Endothelial cell of umbilical vein (primary cell): ENCODE data around the gene FOXP1. TPM values are rescaled to one million over a fixed set of nuclear protein-coding genes. Genes with fewer than 3 reads are reported as not detected.

ENCODE experiments used
- BruUV-seq: library from RNA; stranded (reverse); fragments of 400-500 nt; replicated peaks from 2 replicates; lab custom pipeline; 2021; lab: Mats Ljungman, UMichigan
- CTCF ChIA-PET: fragments of 300-600, 350-600 bp; sonication (Branson Sonifier 250); formaldehyde crosslinking; loops from one replicate; lab custom pipeline; 2021; ENCODE audit warnings: antibody characterized with exemption, inconsistent platforms; lab: Charles Lee
- POLR2A ChIA-PET: fragments of 300-600, 350-600 bp; sonication (Branson Sonifier 250); formaldehyde crosslinking; loops from one replicate; lab custom pipeline; 2021; ENCODE audit warnings: antibody characterized with exemption, inconsistent platforms; lab: Charles Lee
- DNase-seq: peaks from one replicate; pipeline ENCODE4 v3.0.0-alpha.2; 2011; ENCODE audit warnings: low read depth, low spot score
- FAIRE-seq: peaks from 2 replicates; lab custom pipeline; 2011; peaks lifted over from hg19 to GRCh38; lab: Jason Lieb, UNC
- H2AFZ ChIP-seq: 2 replicates; pipeline ENCODE4 v1.6.0; 2012; ENCODE audit warnings: low read depth, low read length, control low read depth, inconsistent platforms
- H3K27ac ChIP-seq: 2 replicates; pipeline ENCODE4 v1.5.1; 2011; ENCODE audit warnings: low read depth, mild to moderate bottlenecking, control low read depth, low read length, moderate library complexity; ENCODE audit not compliant: insufficient read depth
- H3K27me3 ChIP-seq, 2 experiments: 2 replicates each; pipeline versions ENCODE4 v1.6.0 to v1.6.1; 2011; ENCODE audit warnings: low read length in 2 of 2, mixed read lengths in 1 of 2; ENCODE audit not compliant: control insufficient read depth in 2 of 2, insufficient read depth in 2 of 2
- H3K36me3 ChIP-seq, 2 experiments: 2 replicates in 1 of 2; 3 replicates in 1 of 2; pipeline ENCODE4 v1.5.1; 2011; ENCODE audit warnings: low read length in 2 of 2, mild to moderate bottlenecking in 1 of 2, moderate library complexity in 1 of 2; ENCODE audit not compliant: control insufficient read depth in 2 of 2, insufficient read depth in 2 of 2; ENCODE audit errors: extremely low read depth in 1 of 2
- H3K4me1 ChIP-seq: 3 replicates; pipeline ENCODE4 v1.5.1; 2011; ENCODE audit warnings: mild to moderate bottlenecking, low read length; ENCODE audit not compliant: control insufficient read depth, insufficient read depth; ENCODE audit errors: extremely low read depth
- H3K4me2 ChIP-seq: 2 replicates; pipeline ENCODE4 v1.6.1; 2011; ENCODE audit warnings: low read length, control low read depth, mixed read lengths; ENCODE audit not compliant: insufficient read depth
- H3K4me3 ChIP-seq, 3 experiments: fragments of 200-600 bp in 1 of 3; sonication (generic), shearing (Covaris generic) in 1 of 3; replicated peaks in 1 of 3; 2 replicates each; pipeline ENCODE4 v1.5.1; 2011 to 2016; ENCODE audit warnings: control low read depth in 3 of 3, low read length in 3 of 3, mild to moderate bottlenecking in 2 of 3, inconsistent platforms in 1 of 3, low read depth in 1 of 3, moderate library complexity in 1 of 3; ENCODE audit not compliant: insufficient read depth in 1 of 3
- H3K79me2 ChIP-seq: 2 replicates; pipeline ENCODE4 v1.6.0; 2012; ENCODE audit warnings: low read length, inconsistent platforms; ENCODE audit not compliant: control insufficient read depth, insufficient read depth
- H3K9ac ChIP-seq: replicated peaks from 2 replicates; pipeline ENCODE3; 2011; ENCODE audit warnings: low read length, control low read depth; ENCODE audit not compliant: insufficient read depth; ENCODE audit errors: extremely low read depth
- H3K9me1 ChIP-seq: replicated peaks from 3 replicates; pipeline ENCODE4 v1.6.0; 2011; ENCODE audit warnings: mild to moderate bottlenecking, low read length; ENCODE audit not compliant: control insufficient read depth, insufficient read depth; ENCODE audit errors: extremely low read depth
- H3K9me3 ChIP-seq: replicated peaks from 2 replicates; pipeline ENCODE4 v1.5.1; 2012; ENCODE audit warnings: low read length, inconsistent platforms; ENCODE audit not compliant: control insufficient read depth, insufficient read depth
- H4K20me1 ChIP-seq: replicated peaks from 2 replicates; pipeline ENCODE3; 2011; ENCODE audit warnings: mild to moderate bottlenecking, low read length; ENCODE audit not compliant: control insufficient read depth, insufficient read depth; ENCODE audit errors: extremely low read depth
- EZH2 ChIP-seq: IDR thresholded peaks from 2 replicates; pipeline ENCODE4 v1.6.1; 2012; ENCODE audit warnings: borderline replicate concordance, low read depth, mild to moderate bottlenecking, moderate library complexity, low read length, inconsistent platforms; ENCODE audit not compliant: severe bottlenecking
- FOS ChIP-seq: IDR thresholded peaks from 2 replicates; pipeline ENCODE4 v1.6.1; 2011; ENCODE audit warnings: mild to moderate bottlenecking, low read length, moderate library complexity, borderline replicate concordance; ENCODE audit not compliant: insufficient read depth
- GATA2 ChIP-seq: IDR thresholded peaks from 2 replicates; pipeline ENCODE4 v1.7.0; 2011; ENCODE audit warnings: low read depth, mild to moderate bottlenecking, moderate library complexity, mixed read lengths, low read length; ENCODE audit not compliant: insufficient read length, insufficient read depth
- JUN ChIP-seq: IDR thresholded peaks from 2 replicates; pipeline ENCODE4 v1.6.1; 2011; ENCODE audit warnings: borderline replicate concordance, low read depth; ENCODE audit not compliant: insufficient read length, insufficient read depth
- MYC ChIP-seq: IDR thresholded peaks from one replicate; pipeline ENCODE4 v1.6.1; 2011; ENCODE audit warnings: mild to moderate bottlenecking, low read depth, low read length
- POLR2A ChIP-seq: IDR thresholded peaks from 2 replicates; pipeline ENCODE4 v1.6.1; 2012; ENCODE audit warnings: low read depth, mild to moderate bottlenecking, control low read depth, low read length
- POLR2AphosphoS5 ChIP-seq: IDR thresholded peaks from 2 replicates; pipeline ENCODE4 v1.6.1; 2012; ENCODE audit warnings: low read depth, mild to moderate bottlenecking, control low read depth, low read length, moderate library complexity; ENCODE audit not compliant: insufficient read depth
- dilution Hi-C: fragments of 300-500 bp; cut with MboI; formaldehyde crosslinking; loops from one replicate; pipeline ENCODE4 v1.15.0; 2019; ENCODE audit warnings: low sequenced_read_pairs; ENCODE audit not compliant: extremely low pct_ligation_motif_present
- intact Hi-C: fragments of 100-400 bp; cut with micrococcal nuclease; formaldehyde crosslinking; loops from one replicate; pipeline ENCODE4 v1.10.0; 2022
- polyA plus RNA-seq, 4 experiments: library from polyadenylated mRNA; depleted of rRNA in 3 of 4; stranded (reverse) in 3 of 4; unstranded in 1 of 4; fragments of >200 nt; gene quantifications; 2 replicates each; pipeline versions ENCODE4 v1.2.1 to v1.2.3, GENCODE V29; 2011 to 2012; ENCODE audit warnings: missing spikeins in 1 of 4
- total RNA-seq: library from RNA; stranded (reverse); gene quantifications from 2 replicates; pipeline ENCODE4 v1.2.3, GENCODE V29; 2021
- TF ChIP-seq, protein P1 (sequence below): IDR thresholded peaks from 2 replicates; pipeline ENCODE4 v1.6.1; 2011; ENCODE audit not compliant: insufficient read depth, insufficient read length
- TF ChIP-seq, protein P2 (sequence below), 2 donors: IDR thresholded peaks; 1 replicate in 1 of 2; 2 replicates in 1 of 2; pipeline ENCODE4 v1.5.1; 2011; ENCODE audit warnings: low read length in 2 of 2, mild to moderate bottlenecking in 2 of 2, moderate library complexity in 2 of 2, control low read depth in 1 of 2, inconsistent platforms in 1 of 2, low read depth in 1 of 2; ENCODE audit not compliant: insufficient read depth in 1 of 2; ENCODE audit errors: extremely low read depth in 1 of 2

The FOXP1 gene
- total and polyA plus RNA-seq, 2 donors (not counting 3 experiments of a cell fraction or from before 2014, with no cell fraction given) = 41.0 to 107 TPM

DNA sequence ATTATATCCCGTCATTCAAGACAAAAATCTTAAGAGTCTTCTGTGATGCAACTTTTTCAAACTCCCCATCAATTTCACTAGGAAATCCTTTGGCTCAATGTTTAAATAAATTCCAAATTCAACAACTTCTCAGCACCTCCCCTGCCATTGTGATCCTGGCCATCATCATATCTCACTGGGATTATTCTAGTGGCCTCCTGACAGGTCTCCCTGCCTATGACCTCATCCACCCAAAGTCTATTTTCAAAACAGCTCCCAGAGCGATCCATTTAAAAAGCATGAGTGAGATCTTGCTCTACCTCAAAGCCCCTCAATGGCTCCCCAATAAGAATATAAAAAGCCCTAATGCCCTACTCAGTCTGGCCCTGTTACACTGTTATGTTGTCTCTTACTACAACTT is 293.2 kb downstream of the FOXP1 start:
- Histone ChIP-seq H3K4me3 (no peak overlapping the region), H3K4me2 (no peak overlapping the region), H3K36me3 (no peaks in the 10 kb centered on the region), H3K9ac (no peak overlapping the region), H3K79me2 (no peaks in the 10 kb centered on the region), H4K20me1 (no peaks in the 10 kb centered on the region), H3K9me1 (no peaks in the 10 kb centered on the region), H3K27me3 (no peaks in the 10 kb centered on the region), H3K4me1 (peaks cover 5% of the 10 kb centered on the region), H3K9me3 (no peaks in the 10 kb centered on the region), H3K27ac (no peak overlapping the region), H2AFZ (no peak overlapping the region)
- intact Hi-C loops = no loop called here
- DNase-seq = no peak
- dilution Hi-C loops = no loop called here
- BruUV-seq = no TSS peak
- FAIRE-seq = no peak
- ChIA-PET CTCF (no interaction called here), POLR2A (no interaction called here)
- TF ChIP-seq, protein P1, sequence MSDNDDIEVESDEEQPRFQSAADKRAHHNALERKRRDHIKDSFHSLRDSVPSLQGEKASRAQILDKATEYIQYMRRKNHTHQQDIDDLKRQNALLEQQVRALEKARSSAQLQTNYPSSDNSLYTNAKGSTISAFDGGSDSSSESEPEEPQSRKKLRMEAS = no peak
- no peak for TF ChIP-seq POLR2A
- TF ChIP-seq FOS = no peak
- no peak for TF ChIP-seq POLR2AphosphoS5
- TF ChIP-seq GATA2 = no peak
- TF ChIP-seq MYC = no peak
- TF ChIP-seq, protein P2, sequence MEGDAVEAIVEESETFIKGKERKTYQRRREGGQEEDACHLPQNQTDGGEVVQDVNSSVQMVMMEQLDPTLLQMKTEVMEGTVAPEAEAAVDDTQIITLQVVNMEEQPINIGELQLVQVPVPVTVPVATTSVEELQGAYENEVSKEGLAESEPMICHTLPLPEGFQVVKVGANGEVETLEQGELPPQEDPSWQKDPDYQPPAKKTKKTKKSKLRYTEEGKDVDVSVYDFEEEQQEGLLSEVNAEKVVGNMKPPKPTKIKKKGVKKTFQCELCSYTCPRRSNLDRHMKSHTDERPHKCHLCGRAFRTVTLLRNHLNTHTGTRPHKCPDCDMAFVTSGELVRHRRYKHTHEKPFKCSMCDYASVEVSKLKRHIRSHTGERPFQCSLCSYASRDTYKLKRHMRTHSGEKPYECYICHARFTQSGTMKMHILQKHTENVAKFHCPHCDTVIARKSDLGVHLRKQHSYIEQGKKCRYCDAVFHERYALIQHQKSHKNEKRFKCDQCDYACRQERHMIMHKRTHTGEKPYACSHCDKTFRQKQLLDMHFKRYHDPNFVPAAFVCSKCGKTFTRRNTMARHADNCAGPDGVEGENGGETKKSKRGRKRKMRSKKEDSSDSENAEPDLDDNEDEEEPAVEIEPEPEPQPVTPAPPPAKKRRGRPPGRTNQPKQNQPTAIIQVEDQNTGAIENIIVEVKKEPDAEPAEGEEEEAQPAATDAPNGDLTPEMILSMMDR (IDR thresholded peaks at IDR 0.05; ENCODE audit: extremely low read depth in 1 of 2, insufficient read depth in 1 of 2, low read depth in 1 of 2, low read length in 2 of 2) = no peak
- TF ChIP-seq JUN = no peak
- no peak for TF ChIP-seq EZH2
